LNCAP (cell line): Measurements from ENCODE around the gene IL34.

Experiments
- TF ChIP-seq, protein P1 (sequence below): fragments of 450-650 bp; IDR thresholded peaks from 2 replicates; pipeline ENCODE4 v1.5.1; 2017; ENCODE audit warnings: mild to moderate bottlenecking

The IL34 gene

GRCh38 chr16:70680495-70681381 is 34.4 kb downstream of the IL34 start:
- TF ChIP-seq, protein P1, sequence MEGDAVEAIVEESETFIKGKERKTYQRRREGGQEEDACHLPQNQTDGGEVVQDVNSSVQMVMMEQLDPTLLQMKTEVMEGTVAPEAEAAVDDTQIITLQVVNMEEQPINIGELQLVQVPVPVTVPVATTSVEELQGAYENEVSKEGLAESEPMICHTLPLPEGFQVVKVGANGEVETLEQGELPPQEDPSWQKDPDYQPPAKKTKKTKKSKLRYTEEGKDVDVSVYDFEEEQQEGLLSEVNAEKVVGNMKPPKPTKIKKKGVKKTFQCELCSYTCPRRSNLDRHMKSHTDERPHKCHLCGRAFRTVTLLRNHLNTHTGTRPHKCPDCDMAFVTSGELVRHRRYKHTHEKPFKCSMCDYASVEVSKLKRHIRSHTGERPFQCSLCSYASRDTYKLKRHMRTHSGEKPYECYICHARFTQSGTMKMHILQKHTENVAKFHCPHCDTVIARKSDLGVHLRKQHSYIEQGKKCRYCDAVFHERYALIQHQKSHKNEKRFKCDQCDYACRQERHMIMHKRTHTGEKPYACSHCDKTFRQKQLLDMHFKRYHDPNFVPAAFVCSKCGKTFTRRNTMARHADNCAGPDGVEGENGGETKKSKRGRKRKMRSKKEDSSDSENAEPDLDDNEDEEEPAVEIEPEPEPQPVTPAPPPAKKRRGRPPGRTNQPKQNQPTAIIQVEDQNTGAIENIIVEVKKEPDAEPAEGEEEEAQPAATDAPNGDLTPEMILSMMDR: no peak

DNA sequence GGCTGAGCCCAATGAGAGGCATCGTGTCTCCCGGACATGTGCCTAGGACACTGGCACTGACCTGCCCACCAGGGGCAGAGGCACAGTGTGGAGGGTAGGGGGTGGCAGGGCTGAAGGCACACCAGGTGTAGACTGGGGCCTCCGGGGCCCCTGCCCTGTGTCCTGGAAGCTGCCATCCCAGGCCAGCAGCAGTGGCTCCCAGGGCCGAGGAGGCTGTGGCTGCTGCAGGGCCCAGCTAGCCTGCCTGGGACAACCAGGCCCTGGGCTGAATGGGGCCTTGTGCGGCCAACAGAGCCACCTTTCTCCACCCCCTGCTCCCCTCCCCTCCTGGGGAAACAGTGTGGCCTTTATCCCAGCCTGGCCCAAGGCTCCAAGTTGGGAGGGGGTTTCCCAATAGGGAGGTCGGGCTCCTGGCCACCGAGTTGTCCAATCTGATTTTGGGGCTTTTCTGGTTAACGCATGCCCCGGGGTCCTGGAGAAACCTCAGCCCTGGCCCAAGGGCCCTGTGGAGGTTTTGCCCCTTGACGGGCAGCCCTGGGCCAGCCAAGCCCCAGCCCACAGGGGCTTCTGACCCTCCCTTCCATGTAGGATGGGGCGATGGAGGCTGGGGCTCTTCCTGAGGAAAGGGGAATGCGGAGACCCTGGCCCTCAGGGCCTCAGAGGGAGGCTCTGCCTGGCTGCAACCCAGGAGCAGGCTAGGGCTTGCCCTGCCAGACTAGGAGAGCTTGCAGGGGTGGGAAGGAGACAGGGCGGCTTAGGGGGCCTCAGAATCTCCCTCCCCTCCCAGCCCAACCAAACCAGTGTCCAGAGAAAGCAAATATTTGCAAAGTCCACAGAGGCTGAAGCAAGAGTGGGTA is 35.3 kb downstream of the IL34 start:
- TF ChIP-seq, protein P1: no peak

DNA sequence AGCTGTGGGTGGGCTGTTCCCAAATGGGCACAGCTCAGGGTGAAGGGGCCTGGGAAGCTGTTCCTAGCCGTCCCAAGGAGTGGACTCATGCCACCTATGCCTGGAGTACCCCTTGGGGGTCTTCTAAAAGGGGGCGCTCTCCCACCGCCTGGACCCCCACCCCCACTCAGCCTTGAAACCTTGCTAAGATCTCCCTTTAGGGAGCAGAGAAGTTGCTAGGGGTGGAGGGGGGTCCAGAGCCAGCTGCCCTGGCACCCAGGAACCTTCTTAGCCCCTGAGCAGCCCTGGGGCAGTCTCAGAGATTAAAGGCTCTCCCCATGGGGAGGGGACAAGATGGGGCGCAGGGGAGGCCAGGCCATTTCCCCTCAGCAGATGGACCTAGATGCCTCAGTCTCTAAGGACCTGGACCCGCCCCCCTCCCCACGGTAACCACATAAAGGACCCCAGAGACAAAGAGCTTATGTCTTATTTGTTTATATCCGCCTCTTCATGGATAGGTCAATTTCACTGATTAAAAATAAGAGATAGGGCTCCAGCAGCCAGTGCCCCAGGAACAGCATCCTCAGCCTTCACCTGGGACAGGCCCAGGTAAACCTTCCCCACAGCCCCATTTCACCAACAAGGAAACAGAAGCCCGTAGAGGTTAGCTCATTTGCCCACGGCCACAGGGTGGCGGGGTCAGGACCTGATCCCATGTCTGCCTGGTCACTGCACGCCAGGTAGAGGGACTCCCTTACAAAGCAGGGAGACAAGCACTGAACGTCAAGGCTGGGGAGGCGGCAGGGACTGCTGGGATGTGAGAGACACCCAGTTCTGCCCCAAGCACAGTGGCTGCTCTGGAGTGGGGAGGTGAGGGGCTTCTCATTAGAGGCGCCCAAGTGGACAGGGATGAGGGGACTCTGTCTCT is 36.1 kb downstream of the IL34 start:
- TF ChIP-seq, protein P1: no peak

DNA sequence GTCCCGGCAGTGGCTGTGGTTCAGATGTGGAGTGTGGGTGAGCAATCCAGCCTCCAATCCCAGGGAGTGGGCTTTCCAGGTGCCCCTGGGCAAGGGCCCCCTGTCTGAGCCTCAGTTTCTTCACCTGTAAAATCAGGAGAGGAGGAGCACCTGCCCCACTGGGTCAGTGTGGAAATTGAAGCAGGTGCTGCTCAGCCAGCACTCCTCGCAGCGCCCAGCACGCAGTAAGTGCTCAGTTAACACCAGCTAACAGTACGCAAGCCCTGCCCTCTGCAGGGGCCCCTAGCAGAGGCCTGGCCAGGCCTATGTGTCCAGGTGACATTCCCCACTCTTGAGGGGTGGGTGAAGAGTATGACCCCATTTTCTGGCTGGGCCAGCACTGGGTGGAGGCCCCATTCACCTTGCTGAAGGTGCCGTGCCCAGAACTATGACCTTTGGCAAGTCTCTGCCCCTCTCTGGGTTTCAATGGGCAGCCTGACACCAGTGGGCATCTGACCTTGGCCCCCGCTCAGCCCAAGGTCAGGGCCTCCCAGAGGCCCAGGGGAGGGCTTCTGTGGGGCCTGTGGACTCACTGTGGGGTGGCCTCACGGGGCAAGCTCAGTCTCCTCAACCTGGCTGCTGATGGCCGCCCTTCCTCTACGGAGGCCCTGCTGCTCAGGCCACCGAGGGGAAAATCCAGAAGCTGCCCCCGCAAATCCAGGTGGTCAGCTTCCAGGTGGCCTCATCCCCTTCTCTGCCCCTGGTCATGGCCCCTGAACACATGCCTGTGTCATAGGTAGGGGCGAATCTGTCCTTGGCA is 37.0 kb downstream of the IL34 start:
- TF ChIP-seq, protein P1: no peak

GRCh38 chr16:70684146-70685060 is 38.0 kb downstream of the IL34 start:
- TF ChIP-seq, protein P1: no peak
